GM21360 (cell line): ENCODE data around the gene BRMS1L.
"Not testable (repeated sequence)": the region's sequence is repeated elsewhere in the genome, so short reads cannot be mapped to it uniquely, and the experiment has no call there.

Source experiments
- ATAC-seq: cut with Tn5 transposase; IDR thresholded peaks from one replicate; pipeline ENCODE4 v1.9.1; 2021; ENCODE audit warnings: mild to moderate bottlenecking, moderate library complexity; ENCODE audit not compliant: unreplicated experiment

Gene BRMS1L

GRCh38 chr14:35821564-35822411, 4.3 kb upstream of the BRMS1L start:
- no peak for ATAC-seq

- no peak for ATAC-seq
Observed at GRCh38 chr14:35822501-35822900, 3.6 kb upstream of the BRMS1L start.

DNA sequence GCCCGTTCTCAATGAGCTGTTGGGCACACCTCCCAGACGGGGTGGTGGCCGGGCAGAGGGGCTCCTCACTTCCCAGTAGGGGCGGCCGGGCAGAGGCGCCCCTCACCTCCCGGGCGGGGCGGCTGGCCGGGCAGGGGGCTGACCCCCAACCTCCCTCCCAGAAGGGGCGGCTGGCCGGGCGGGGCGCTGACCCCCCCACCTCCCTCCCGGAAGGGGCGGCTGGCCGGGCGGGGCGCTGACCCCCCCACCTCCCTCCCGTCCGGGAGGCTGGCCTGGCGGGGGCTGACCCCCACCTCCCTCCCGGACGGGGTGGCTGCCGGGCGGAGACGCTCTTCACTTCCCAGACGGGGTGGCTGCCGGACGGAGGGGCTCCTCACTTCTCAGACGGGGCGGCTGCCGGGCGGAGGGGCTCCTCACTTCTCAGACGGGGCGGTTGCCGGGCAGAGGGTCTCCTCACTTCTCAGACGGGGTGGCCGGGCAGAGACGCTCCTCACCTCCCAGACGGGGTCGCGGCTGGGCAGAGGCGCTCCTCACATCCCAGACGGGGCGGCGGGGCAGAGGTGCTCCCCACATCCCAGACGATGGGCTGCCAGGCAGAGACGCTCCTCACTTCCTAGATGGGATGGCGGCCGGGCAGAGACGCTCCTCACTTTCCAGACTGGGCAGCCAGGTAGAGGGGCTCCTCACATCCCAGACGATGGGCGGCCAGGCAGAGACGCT, 1.5 kb upstream of the BRMS1L start:
- ATAC-seq: not testable (repeated sequence)

- no peak for ATAC-seq
Observed at GRCh38 chr14:35825968-35826217, 245 bp upstream of the BRMS1L start.

GRCh38 chr14:35826952-35827416, 846 bp downstream of the BRMS1L start:
- ATAC-seq: no peak

GRCh38 chr14:35827678-35828472, 1.7 kb downstream of the BRMS1L start:
- no peak for ATAC-seq

DNA sequence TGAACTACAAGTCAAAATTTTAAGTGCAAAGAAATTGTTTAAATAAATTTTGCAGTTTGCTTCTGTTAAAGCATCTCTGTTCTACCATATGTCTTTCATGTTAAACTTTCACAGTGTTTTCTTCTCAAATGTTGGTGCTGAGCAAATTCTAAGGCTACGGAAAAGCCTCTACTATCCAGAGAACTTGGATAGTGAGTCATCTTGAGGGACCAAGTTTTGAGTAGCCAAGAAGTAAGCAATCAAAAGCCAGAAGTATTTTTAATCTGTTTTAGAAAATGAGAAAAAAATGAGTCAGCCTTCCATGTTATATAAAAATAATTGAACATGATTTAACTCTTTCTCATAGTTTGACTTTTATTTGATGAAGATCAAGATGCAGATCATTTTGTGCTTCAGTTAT, 3.3 kb downstream of the BRMS1L start:
- ATAC-seq: no peak

GRCh38 chr14:35835208-35835982, 9.3 kb downstream of the BRMS1L start:
- no peak for ATAC-seq

GRCh38 chr14:35841704-35842103, 15.6 kb downstream of the BRMS1L start:
- ATAC-seq: not testable (repeated sequence)

DNA sequence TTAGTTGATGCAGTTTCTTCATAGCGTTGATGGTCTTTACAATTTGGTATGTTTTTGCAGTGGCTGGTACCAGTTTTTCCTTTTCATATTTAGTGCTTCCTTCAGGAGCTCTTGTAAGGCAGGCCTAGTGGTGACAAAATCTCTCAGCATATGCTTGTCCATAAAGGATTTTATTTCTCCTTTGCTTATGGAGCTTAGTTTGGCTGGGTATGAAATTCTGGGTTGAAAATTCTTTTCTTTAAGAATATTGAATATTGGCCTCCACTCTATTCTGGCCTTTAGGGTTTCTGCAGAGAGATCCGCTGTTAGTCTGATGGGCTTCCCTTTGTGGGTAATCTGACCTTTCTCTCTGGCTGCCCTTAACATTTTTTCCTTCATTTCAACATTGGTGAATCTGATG, 16.1 kb downstream of the BRMS1L start:
- ATAC-seq: not testable (repeated sequence)

GRCh38 chr14:35844494-35844893, 18.4 kb downstream of the BRMS1L start:
- no peak for ATAC-seq

DNA sequence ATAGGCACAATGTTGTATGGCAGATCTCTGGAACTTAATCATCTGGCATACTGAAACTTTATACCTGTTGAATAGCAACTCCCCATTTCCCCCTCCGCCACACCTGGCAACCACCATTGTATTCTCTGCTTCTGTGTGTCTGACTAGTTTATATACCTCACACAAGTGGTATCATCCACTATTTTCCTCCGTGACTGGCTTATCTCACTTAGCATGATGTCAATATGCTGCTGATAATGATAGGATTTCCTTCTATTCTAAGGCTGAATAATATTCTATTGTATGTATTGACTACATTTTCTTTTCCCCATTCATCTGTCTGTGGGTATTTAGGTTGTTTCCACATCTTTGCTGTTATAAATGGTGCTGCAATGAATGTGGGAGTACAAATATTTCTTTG, 21.5 kb downstream of the BRMS1L start:
- ATAC-seq: no peak

GRCh38 chr14:35849122-35849521, 23.0 kb downstream of the BRMS1L start:
- ATAC-seq: no peak

- ATAC-seq: no peak
Observed at GRCh38 chr14:35851823-35852222, 25.7 kb downstream of the BRMS1L start.

- no peak for ATAC-seq
Observed at GRCh38 chr14:35853225-35853624, 27.1 kb downstream of the BRMS1L start.

DNA sequence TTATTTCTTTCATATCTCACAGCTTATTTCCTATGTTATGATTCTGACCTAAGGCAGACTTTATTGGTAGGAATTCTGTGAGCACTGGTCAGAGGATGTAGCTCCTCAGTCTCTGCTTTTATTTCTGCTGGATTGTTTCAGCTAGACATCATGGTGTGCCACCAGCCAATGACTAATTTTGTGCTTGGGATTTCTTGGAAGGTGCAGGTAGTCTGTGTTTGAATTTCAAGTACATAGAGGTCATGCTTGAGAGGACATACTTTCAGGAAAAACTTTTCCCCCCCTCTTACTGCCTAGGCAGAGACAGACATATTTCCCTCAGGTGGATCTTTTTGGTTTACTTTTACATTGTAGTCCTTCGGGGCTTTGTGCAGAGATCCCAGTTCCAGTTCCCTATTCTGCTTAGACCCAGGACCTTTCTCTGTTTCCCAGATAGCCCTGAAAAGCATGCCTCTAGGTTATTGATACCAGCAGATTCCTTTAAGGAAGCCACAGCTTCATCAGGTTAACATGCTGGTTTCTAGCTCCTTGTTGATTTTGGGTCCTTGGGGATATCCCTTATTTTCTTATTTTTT, 28.6 kb downstream of the BRMS1L start:
- ATAC-seq: no peak

DNA sequence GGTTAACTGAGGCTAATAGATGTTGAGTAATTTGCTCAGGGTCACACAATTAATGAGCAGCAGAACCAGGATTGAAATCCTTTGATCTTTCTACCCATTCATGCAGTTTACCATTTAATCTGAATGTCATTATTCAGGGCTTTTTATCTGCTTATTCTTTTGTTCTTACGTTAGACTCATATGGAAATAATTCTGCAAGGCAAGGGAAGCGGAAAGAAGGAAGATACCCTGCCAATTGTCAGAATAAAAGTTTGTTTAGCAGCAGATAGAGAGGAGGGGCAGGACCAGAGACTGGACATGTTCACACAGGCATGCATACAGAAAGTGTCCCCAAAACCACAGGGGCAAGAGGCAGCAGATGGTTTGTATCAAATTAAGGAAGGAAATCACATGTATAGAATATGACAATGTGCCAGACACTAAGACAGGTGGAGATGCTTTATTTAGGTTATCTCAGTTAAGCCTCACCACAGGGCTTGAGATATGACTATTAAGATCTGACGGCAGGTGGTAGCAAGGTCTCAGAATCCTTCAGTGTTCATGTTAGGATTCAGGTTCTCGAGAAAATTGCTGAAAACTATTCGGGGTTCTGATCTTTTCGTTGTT, 29.8 kb downstream of the BRMS1L start:
- peak; percentile 95 for ATAC-seq

GRCh38 chr14:35858521-35859209, 32.5 kb downstream of the BRMS1L start:
- no peak for ATAC-seq

- ATAC-seq: no peak
Observed at GRCh38 chr14:35861204-35861868, 35.2 kb downstream of the BRMS1L start.
